Subcutaneous adipose tissue (tissue), 4 donors: ENCODE measurements around the gene ZNF329. TPM values are rescaled to one million over a fixed set of nuclear protein-coding genes. Genes with fewer than 3 reads are reported as not detected.

Experiments
- total RNA-seq, 4 donors: library from RNA; depleted of rRNA; stranded (reverse); fragments of >200 nt; gene quantifications; one replicate each; pipeline ENCODE4 v1.1.0, GENCODE V29; 2016
- TF ChIP-seq, protein P1 (sequence below): fragments of 450-650 bp; IDR thresholded peaks from one replicate; pipeline ENCODE4 v1.5.1; 2016; ENCODE audit warnings: low read depth, mild to moderate bottlenecking, control low read depth, antibody characterized with exemption, moderate library complexity

Gene ZNF329
- total RNA-seq, 4 donors from 2014 or later, result 7.5 to 8.3 (median 7.9) TPM

DNA sequence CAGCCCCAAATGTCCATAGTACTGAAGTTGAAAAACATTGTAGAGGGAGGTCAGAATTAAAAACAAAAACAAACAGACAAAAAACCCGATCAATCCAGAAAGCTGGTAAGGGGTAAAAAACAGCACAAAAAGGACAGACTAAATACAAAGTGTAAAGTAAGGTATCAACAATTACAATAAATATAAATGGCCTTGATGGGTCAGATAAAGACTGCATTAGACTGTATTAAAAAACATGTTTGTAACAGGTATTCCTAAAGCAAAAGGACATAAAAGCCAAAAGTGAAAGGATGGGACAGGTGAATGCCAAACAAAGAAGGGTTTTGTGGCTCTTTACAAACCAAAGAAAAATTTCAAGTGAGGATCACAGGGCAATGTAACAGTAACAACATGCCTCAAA, 16.3 kb downstream of the ZNF329 start:
- TF ChIP-seq, protein P1, sequence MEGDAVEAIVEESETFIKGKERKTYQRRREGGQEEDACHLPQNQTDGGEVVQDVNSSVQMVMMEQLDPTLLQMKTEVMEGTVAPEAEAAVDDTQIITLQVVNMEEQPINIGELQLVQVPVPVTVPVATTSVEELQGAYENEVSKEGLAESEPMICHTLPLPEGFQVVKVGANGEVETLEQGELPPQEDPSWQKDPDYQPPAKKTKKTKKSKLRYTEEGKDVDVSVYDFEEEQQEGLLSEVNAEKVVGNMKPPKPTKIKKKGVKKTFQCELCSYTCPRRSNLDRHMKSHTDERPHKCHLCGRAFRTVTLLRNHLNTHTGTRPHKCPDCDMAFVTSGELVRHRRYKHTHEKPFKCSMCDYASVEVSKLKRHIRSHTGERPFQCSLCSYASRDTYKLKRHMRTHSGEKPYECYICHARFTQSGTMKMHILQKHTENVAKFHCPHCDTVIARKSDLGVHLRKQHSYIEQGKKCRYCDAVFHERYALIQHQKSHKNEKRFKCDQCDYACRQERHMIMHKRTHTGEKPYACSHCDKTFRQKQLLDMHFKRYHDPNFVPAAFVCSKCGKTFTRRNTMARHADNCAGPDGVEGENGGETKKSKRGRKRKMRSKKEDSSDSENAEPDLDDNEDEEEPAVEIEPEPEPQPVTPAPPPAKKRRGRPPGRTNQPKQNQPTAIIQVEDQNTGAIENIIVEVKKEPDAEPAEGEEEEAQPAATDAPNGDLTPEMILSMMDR, result no peak

DNA sequence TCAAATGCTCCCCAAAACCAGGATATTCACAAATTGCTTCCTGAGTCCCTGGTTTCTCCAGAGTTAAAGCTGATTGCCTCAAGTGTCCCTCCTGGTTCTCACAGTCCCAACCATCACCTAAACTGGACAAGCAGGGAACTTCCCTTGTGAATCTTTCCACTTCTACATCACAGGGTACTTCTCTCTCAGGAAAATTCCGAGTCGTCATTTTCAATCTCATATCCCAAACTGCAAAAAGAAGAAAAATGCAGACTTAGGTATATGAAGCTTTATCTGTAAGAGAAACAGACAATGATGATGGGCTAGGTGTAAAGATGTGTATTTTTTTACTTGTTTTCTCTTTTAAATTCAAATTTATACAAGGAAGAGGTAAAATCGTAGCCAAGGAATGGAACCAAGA, 21.3 kb downstream of the ZNF329 start:
- TF ChIP-seq, protein P1, result no peak

DNA sequence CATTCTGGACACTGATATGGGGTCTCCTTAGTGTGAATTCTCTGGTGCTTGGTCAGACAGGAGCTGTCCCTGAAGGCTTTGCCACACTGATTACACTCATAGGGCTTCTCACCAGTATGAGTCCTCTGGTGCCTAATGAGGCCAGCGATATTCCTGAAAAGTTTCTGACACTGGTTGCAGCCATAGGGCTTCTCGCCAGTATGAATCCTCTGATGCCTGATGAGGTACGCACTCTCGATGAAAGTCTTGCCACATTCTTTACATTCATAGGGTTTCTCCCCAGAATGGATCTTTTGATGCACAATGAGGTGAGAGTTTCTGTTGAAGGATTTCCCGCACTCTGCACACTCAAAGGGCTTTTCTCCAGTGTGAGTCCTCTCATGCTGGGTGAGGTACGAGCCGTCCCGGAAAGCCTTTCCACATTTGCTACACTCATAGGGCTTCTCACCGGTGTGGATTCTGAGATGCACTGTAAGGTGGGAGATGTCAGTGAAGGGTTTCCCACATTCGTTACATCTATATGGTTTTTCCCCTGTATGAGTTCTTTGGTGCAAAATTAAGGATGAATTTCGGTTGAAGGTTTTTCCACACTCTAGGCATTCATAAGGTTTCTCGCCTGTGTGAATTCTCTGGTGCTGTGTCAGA, 22.4 kb downstream of the ZNF329 start:
- TF ChIP-seq, protein P1, result no peak

DNA sequence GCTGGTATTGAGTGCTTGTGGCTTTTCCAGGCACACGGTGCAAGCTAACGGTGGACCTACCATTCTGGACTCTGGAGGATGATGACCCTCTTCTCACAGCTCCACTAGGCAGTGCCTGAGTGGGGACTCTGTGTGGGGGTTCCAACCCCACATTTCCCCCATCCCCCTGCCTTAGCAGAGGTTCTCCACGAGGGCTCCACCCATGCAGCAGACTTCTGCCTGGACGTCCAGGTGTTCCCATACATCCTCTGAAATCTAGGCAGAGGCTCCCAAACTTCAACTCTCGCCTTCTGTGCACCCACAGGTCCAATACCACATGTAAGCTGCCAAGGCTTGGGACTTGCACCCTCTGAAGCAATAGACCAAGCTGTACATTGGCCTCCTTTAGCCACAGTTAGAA, 27.2 kb downstream of the ZNF329 start:
- TF ChIP-seq, protein P1, result no peak

DNA sequence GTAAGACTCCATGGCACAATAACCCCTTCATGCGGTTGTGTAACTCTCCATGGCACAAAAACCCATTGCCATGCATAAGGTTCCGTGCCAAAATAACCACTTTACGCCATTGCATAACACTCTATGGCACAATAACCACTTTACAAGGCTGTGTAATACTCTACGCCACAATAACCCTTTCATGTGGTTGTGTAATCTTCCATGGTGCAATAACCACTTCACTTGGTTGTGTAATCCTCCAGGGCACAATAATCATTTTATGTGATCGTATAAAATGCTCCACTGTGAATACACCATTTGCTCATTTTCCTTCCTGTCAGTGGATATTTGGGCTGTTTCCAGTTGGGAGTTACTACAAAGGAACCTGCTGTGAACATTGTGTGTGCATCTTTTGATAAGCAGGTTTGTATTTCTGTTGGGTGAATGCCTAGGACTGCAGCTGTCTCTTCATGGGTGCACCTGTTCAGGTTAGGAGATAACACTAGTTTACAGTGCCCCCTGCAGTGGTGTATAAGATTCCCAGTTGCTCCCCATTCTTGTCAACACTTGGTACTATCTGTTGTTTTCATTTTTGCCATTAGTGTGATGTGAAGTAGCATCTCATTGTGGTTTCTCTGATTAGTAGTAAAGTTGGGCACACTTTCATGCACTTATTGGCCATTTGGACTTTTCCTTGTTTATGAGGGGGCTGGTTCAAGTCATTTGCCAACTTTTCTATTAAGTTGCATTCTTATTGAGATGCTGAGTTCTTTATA, 31.4 kb downstream of the ZNF329 start:
- TF ChIP-seq, protein P1, result no peak

DNA sequence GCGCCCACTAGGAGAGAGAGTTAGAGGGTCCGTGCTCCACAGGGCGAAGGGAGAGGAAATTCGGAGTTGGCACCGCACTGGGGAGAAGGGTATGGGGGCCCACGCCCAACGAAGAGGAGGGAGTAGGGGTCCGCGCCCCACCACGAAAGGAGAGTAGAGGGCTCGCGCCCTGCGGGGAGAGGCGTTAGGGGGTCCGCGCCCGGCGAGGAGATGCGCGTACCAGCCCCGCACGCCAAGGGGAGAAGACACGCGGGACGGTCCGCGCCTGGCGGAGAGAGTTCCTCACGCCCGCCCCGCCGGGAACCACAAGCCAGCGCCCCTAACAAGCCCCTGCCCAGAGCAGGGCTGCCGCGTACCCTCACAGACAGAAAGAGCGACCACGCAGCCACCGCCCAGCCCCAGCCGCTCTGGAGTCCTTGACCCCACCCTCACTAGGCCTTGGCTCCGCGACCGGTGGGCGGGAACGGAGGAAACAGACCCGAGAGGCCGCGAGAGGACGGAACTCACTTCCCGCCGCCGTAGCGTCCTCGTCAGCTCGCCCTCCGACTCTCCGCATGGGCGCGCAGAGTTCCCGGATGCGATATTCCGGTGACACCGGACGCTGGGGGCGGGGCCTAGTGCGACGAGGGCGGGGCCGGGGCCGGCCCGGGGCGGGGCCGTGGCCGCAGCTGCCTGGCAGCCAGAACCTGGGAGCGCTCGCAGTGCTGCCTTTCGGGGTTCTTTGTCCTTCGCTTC, 32.6 kb downstream of the ZNF329 start:
- TF ChIP-seq, protein P1, result no peak

DNA sequence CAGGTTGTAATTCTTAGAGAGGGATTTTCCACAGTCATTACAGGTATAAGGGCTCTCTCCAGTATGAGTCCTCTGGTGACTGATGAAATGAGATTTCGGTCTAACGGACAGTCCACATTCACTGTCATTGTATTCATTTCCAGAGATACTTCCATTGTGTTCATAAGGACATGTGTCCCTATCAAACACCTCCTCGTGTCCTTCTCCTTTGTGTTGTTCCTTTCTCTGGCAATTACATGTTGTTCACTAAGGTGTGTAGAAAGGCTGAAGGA, 42.1 kb downstream of the ZNF329 start:
- TF ChIP-seq, protein P1, result no peak
